ENCODE results near the gene ITM2C. TPM values are rescaled to one million over a fixed set of nuclear protein-coding genes. Genes with fewer than 3 reads are reported as not detected.
A peak's percentile ranks its signal among the peaks of the same experiment; 100 is the strongest.

The ITM2C gene
- total RNA-seq, 3 donors from 2014 or later = 1,048 to 2,192 (median 2,113) TPM

DNA sequence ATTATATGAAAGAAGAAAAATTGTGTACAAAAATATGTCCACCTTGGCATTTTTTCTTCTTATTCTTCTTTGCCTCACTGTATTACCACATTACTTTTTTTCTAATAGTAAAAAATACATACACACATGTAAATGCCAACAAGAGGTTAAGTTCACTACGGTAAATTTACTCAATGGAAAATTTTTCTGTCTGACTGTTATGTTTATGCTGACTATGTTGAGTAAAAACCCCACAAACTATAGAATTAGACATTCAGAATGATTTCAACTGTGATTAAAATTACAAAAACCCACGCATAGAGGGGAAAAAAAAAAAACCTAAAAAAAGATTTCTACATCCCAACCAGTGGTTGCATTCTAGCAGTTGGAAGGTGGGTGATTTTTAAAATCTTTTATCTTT, 54.9 kb downstream of the ITM2C start:
- Histone ChIP-seq H3K36me3 (ENCODE audit: low read depth) (no peaks in the 10 kb centered on the region), H3K4me1 (ENCODE audit: low read depth) (no peaks in the 10 kb centered on the region), H3K4me3 (no peak overlapping the region), H3K9me3 (no peaks in the 10 kb centered on the region)
- no peak for DNase-seq
- intact Hi-C loops (cut with DNase I, micrococcal nuclease) = loop anchor here in 1 of 2 donors (10.0 kb wide), 2 partner anchors 65 kb away; no protein-coding TSS in a partner anchor
- no peak for ATAC-seq
- no peak for TF ChIP-seq CTCF (IDR thresholded peaks at IDR 0.05)

GRCh38 chr2:230920167-230920566, 55.4 kb downstream of the ITM2C start:
- DNase-seq (no peak), ATAC-seq (no peak)
- Histone ChIP-seq H3K36me3 (ENCODE audit: low read depth) (no peaks in the 10 kb centered on the region), H3K9me3 (no peaks in the 10 kb centered on the region), H3K4me3 (no peak overlapping the region), H3K4me1 (ENCODE audit: low read depth) (no peaks in the 10 kb centered on the region)
- intact Hi-C loops (cut with DNase I, micrococcal nuclease) = loop anchor here in 1 of 2 donors (10.0 kb wide), 1 partner anchor 65 kb away; no protein-coding TSS in a partner anchor
- no peak for TF ChIP-seq CTCF (IDR thresholded peaks at IDR 0.05)

GRCh38 chr2:230921806-230922595, 57.3 kb downstream of the ITM2C start:
- no peak for TF ChIP-seq CTCF (IDR thresholded peaks at IDR 0.05)
- peak in 1 of 3 donors; percentile 10 for DNase-seq
- intact Hi-C loops (cut with DNase I, micrococcal nuclease) = loop anchor here in 1 of 2 donors (10.0 kb wide), 1 partner anchor 63 kb away; no protein-coding TSS in a partner anchor
- Histone ChIP-seq H3K36me3 (ENCODE audit: low read depth) (no peaks in the 10 kb centered on the region), H3K9me3 (no peaks in the 10 kb centered on the region), H3K4me1 (ENCODE audit: low read depth) (no peaks in the 10 kb centered on the region), H3K4me3 (no peak overlapping the region)
- no peak for ATAC-seq

- DNase-seq (peak in 1 of 3 donors; percentile 23), ATAC-seq (no peak)
- no peak for TF ChIP-seq CTCF (IDR thresholded peaks at IDR 0.05)
- Histone ChIP-seq H3K4me1 (ENCODE audit: low read depth) (no peaks in the 10 kb centered on the region), H3K4me3 (no peak overlapping the region), H3K36me3 (ENCODE audit: low read depth) (no peaks in the 10 kb centered on the region), H3K9me3 (no peaks in the 10 kb centered on the region)
- intact Hi-C loops (cut with DNase I, micrococcal nuclease) = loop anchor here in 1 of 2 donors (10.0 kb wide), 1 partner anchor 62 kb away; no protein-coding TSS in a partner anchor
Observed at GRCh38 chr2:230922951-230923717, 58.4 kb downstream of the ITM2C start.

DNA sequence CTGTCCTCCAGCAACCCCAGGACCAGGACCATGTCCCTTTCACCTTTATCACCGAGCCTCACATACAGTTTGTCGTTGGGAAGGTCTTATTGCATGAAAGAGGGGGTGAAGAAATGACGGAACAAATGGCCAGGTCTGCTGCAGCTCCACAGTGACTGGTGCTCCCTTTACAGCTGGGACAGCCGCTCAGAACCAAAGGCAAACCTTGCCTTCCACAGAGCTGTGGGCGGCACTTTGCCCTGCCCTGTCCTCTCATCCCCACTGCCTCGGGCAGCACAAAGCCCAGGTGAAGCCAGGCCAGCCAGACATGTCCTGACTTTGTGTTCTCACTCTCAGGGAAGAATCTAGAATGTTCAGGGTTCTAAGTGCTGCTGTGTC, 59.3 kb downstream of the ITM2C start:
- Histone ChIP-seq H3K36me3 (ENCODE audit: low read depth) (no peaks in the 10 kb centered on the region), H3K4me1 (ENCODE audit: low read depth) (no peaks in the 10 kb centered on the region), H3K9me3 (no peaks in the 10 kb centered on the region), H3K4me3 (no peak overlapping the region)
- DNase-seq (no peak), ATAC-seq (peak; percentile 8)
- intact Hi-C loops (cut with DNase I, micrococcal nuclease) = loop anchor here in 1 of 2 donors (10.0 kb wide), 1 partner anchor 61 kb away; no protein-coding TSS in a partner anchor
- TF ChIP-seq CTCF (IDR thresholded peaks at IDR 0.05) = no peak

Measured in mucosa of descending colon (tissue), 3 donors.